Body of pancreas (tissue), 4 donors: ENCODE measurements around the gene RBM11.

ENCODE experiments used
- POLR2A ChIP-seq, 3 donors: fragments of 450-650 bp; IDR thresholded peaks; one replicate each; pipeline ENCODE4 v1.6.1; 2016; ENCODE audit warnings: antibody characterized with exemption in 3 of 3, mild to moderate bottlenecking in 2 of 3
- TF ChIP-seq, protein P1 (sequence below), 7 experiments: fragments of 450-650 bp in 4 of 7; fragments of 200-600 bp in 3 of 7; sonication (generic) in 3 of 7; IDR thresholded peaks; one replicate each; pipeline ENCODE4 v1.5.1; 2016 to 2019; ENCODE audit warnings: antibody characterized with exemption in 7 of 7

DNA sequence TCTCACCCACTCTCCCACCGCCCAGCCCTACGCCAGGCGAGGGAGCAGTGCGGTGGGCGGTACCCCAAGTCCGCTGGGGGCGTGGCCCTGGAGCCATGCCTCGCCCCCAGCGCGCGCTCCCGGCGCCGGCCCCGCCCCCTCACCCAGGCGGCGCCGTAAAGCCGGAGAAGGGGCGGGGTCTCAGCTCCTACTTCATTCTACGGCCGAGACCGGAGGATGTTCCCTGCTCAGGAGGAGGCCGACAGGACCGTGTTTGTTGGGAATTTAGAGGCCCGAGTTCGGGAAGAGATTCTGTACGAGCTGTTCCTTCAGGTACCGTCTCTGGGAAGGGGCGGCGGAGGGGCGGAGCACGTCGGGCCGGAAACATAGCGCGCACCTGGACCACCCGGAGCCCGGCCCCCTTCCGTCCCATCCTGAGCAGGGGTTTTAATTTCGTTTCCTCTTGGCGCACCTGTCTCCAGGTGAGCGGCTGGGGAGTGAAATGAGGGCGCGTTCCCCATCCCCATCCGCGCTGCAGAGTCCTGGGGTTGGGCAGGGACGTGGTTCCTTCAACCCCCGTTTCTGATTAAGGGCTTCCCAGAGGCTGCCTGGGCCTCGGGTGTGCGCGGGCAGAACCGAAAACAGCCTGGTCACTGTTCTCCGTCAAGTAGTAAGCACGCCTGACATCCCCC is at the start of gene RBM11:
- TF ChIP-seq, protein P1, sequence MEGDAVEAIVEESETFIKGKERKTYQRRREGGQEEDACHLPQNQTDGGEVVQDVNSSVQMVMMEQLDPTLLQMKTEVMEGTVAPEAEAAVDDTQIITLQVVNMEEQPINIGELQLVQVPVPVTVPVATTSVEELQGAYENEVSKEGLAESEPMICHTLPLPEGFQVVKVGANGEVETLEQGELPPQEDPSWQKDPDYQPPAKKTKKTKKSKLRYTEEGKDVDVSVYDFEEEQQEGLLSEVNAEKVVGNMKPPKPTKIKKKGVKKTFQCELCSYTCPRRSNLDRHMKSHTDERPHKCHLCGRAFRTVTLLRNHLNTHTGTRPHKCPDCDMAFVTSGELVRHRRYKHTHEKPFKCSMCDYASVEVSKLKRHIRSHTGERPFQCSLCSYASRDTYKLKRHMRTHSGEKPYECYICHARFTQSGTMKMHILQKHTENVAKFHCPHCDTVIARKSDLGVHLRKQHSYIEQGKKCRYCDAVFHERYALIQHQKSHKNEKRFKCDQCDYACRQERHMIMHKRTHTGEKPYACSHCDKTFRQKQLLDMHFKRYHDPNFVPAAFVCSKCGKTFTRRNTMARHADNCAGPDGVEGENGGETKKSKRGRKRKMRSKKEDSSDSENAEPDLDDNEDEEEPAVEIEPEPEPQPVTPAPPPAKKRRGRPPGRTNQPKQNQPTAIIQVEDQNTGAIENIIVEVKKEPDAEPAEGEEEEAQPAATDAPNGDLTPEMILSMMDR (IDR thresholded peaks at IDR 0.05), result no peak
- TF ChIP-seq POLR2A (IDR thresholded peaks at IDR 0.05), result peak in 2 of 3 donors; percentile 45 to 50
